PFSK-1 (cell line): ENCODE data around the gene STAC3.

Experiments
- FOXP2 ChIP-seq: optimal IDR thresholded peaks from 2 replicates; pipeline ENCODE3; 2011; ENCODE audit warnings: borderline replicate concordance, control low read depth, inconsistent platforms; ENCODE audit not compliant: insufficient read depth; ENCODE audit errors: extremely low read length, extremely low read depth
- POLR2AphosphoS5 ChIP-seq: IDR thresholded peaks from 2 replicates; pipeline ENCODE4 v1.6.1; 2012; ENCODE audit warnings: low read depth, mild to moderate bottlenecking, control low read depth, low read length, moderate library complexity
- SIN3A ChIP-seq: IDR thresholded peaks from 2 replicates; pipeline ENCODE4 v1.6.1; 2012; ENCODE audit warnings: mild to moderate bottlenecking, low read length, moderate library complexity, borderline replicate concordance; ENCODE audit not compliant: insufficient read depth
- TAF1 ChIP-seq: IDR thresholded peaks from 2 replicates; pipeline ENCODE4 v1.6.1; 2012; ENCODE audit warnings: low read length, control low read depth, borderline replicate concordance; ENCODE audit not compliant: insufficient read depth
- TF ChIP-seq, protein P1 (sequence below), 2 experiments: IDR thresholded peaks; 2 replicates each; pipeline versions ENCODE4 v1.6.1 to v1.8.0; 2011 to 2012; ENCODE audit warnings: low read depth in 2 of 2, low read length in 2 of 2, control low read depth in 1 of 2, inconsistent platforms in 1 of 2, mild to moderate bottlenecking in 1 of 2, moderate library complexity in 1 of 2; ENCODE audit not compliant: insufficient read depth in 1 of 2

STAC3 gene

DNA sequence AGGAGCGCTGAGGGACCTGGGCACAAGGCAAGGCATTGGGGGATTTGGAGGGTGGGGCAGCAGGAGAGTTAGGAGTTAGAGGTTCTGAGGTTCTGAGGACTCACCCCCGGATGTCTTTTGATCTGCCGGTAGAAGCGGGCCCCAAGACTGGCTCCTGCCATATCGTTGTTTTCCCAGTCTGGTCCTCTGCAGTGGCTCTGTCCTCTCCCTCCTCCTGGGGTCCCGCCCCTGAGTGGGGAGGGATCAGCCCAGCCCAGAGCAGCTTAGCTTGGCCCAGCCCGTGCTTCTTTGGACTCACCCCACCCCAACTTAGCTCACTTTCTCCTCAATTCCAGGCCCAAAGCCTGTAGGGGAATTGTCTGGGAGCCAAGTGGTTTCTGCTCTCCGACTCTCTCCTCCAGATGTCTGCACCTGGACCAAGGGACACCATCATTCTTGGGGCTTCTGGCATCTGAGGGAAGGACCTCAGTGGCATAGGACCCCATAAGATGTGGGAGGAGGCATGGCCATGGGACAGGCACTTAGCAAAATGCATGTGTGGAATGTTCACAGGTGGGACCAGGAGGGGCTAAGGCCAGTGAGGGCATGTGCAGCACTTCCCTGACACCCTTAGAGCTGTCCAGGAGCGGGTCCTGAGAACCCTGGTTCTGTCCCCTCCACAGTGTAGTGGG, 13.9 kb downstream of the STAC3 start:
- TF ChIP-seq, protein P1, sequence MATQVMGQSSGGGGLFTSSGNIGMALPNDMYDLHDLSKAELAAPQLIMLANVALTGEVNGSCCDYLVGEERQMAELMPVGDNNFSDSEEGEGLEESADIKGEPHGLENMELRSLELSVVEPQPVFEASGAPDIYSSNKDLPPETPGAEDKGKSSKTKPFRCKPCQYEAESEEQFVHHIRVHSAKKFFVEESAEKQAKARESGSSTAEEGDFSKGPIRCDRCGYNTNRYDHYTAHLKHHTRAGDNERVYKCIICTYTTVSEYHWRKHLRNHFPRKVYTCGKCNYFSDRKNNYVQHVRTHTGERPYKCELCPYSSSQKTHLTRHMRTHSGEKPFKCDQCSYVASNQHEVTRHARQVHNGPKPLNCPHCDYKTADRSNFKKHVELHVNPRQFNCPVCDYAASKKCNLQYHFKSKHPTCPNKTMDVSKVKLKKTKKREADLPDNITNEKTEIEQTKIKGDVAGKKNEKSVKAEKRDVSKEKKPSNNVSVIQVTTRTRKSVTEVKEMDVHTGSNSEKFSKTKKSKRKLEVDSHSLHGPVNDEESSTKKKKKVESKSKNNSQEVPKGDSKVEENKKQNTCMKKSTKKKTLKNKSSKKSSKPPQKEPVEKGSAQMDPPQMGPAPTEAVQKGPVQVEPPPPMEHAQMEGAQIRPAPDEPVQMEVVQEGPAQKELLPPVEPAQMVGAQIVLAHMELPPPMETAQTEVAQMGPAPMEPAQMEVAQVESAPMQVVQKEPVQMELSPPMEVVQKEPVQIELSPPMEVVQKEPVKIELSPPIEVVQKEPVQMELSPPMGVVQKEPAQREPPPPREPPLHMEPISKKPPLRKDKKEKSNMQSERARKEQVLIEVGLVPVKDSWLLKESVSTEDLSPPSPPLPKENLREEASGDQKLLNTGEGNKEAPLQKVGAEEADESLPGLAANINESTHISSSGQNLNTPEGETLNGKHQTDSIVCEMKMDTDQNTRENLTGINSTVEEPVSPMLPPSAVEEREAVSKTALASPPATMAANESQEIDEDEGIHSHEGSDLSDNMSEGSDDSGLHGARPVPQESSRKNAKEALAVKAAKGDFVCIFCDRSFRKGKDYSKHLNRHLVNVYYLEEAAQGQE (IDR thresholded peaks at IDR 0.05; ENCODE audit: insufficient read depth in 1 of 2, low read depth in 2 of 2, low read length in 2 of 2), result no peak
- TF ChIP-seq SIN3A (no peak), FOXP2 (no peak), TAF1 (no peak)

DNA sequence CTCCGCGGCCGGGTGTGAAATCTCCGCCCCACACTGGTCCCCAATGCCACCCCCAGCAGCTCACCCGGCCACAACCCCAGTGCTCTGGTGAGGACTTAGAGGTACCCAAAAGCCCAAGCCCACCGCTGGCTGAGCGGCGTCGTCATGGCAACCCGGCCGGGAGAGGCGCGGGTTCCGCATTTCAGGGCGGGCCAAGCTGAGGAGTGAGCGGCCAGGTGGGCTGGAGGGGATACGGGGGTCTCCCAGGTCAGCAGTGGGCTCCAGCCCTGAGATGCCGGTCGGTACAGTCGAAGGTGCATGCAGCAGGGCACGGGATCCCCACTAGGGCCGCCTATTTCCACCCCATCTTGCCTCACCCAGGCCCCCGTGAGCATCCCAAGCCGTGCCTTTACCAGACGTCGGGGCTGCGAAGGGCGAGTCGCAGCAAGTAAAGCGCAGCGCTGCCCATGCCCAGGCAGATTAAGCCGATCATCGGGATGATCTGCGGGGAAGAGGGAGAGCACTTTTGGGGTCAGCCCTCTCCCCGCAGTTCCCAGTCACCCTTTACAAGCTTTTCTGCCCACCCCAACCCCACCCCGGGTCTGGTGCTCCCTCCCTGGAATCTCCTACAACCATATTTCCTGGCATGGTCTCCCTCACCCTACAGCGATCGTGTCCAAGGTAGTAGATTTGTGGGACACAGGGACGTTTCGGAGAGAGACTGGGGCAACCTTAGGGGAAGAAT, 14.6 kb downstream of the STAC3 start:
- TF ChIP-seq POLR2AphosphoS5, result peak; percentile 61
- no peak for TF ChIP-seq FOXP2
- TF ChIP-seq SIN3A, result no peak

DNA sequence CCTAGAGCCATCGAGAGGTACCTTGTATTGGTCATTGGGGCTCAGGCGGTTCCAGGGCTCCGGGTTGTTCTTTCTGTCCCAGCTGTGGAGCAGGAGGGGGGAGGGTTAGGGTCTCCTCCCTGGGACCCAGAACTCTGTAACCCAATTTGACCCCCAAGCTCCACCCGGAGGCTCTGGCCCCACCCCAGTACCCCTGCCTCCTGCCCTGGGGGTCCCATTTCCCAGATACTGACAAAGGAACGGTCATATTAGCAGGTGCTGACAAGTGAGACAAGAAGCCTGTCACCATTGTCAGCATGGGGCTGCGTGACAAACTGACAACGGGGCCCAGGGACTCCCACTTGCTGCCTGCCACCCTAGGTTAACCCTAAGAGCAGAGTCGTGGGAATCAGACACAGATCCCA, 15.3 kb downstream of the STAC3 start:
- TF ChIP-seq POLR2AphosphoS5 (no peak; the same call in none of the 2 replicates), TAF1 (no peak), FOXP2 (no peak), SIN3A (no peak)
- TF ChIP-seq, protein P1 (IDR thresholded peaks at IDR 0.05; ENCODE audit: insufficient read depth in 1 of 2, low read depth in 2 of 2, low read length in 2 of 2), result no peak

DNA sequence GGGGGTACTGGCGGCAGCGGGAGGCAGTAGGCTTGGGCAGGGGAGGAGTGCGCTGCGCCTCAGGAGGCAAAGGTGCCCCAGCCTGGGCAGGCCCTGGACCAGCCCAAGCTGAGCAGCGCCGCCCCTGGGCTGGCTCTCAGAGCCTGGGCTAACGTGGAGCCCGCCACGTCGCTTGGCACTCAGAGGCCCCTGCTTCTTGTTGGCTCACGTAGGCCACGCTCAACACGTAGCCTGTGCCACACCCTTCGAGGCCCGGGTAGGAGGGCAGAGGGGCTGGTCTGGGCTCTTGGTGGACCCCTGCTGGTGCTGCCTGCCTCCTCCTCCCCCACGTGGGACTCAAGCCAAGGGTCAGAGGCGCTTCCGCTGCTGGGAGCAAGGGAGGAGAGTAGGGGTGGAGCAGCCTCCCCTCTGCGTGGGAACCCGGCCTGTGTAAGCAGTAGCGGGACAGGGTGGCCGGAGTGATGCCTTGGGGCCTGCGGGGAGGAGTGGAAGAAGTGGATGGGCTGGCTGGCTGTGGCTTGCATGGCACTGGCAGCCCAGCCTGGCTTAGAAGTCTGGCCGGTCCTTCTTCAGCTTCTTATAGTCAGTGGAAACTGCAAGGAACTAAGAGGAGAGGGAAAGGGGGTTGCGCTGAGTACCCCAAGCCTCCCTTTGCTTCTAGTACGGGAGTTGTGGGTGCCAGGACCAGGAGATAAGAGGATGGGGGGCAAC, 15.8 kb downstream of the STAC3 start:
- TF ChIP-seq POLR2AphosphoS5 (peak; percentile 17; the same call in 1 of the 2 replicates), FOXP2 (no peak), TAF1 (no peak)

DNA sequence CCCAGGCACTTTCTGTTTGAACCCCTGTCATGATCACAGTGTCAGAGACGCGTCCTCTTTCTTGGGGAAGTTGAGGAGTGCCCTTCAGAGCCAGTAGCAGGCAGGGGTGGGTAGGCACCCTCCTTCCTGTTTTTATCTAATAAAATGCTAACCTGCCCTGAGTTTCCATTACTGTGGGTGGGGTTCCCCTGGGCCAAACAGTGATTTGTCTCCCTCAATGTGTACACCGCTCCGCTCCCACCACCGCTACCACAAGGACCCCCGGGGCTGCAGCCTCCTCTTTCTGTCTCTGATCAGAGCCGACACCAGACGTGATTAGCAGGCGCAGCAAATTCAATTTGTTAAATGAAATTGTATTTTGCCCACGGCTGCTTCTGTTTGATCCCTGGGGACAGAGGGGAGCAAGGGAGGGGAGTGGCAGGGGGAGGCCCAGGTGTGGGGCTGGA, 16.4 kb downstream of the STAC3 start:
- TF ChIP-seq TAF1 (no peak), FOXP2 (no peak), SIN3A (no peak), POLR2AphosphoS5 (no peak)
- TF ChIP-seq, protein P1 (IDR thresholded peaks at IDR 0.05; ENCODE audit: insufficient read depth in 1 of 2, low read depth in 2 of 2, low read length in 2 of 2), result no peak
